ENCODE data around the gene SDS. TPM values are rescaled to one million over a fixed set of nuclear protein-coding genes. Genes with fewer than 3 reads are reported as not detected.

Gene SDS
- total RNA-seq, 1 experiment from 2014 or later, result not detected

GRCh38 chr12:113359939-113360748 lies 43.5 kb downstream of the SDS start:
- Histone ChIP-seq H3K27ac (ENCODE audit: insufficient read length, low read depth, low read length) (no peak overlapping the region), H2AK5ac (ENCODE audit: insufficient read length, low read length) (no peak overlapping the region), H3K79me1 (ENCODE audit: insufficient read depth, low read depth, low read length, poor library complexity, severe bottlenecking) (peaks cover 6% of the 10 kb centered on the region), H3K18ac (ENCODE audit: insufficient read length, low read depth, low read length) (no peak overlapping the region), H2BK120ac (ENCODE audit: low read depth, low read length, poor library complexity, severe bottlenecking) (no peak overlapping the region), H3K4me1 (ENCODE audit: insufficient read depth, low read length) (peaks cover 5% of the 10 kb centered on the region; the same call in 1 of the 2 replicates), H3K56ac (ENCODE audit: insufficient read length, low read depth, low read length) (no peak overlapping the region), H2BK12ac (ENCODE audit: insufficient read length, low read depth, low read length) (no peak overlapping the region), H2BK20ac (ENCODE audit: low read depth, low read length, poor library complexity, severe bottlenecking) (no peak overlapping the region), H3K27me3 (ENCODE audit: insufficient read depth, low read length) (no peaks in the 10 kb centered on the region), H4K20me1 (ENCODE audit: control insufficient read depth, insufficient read depth, insufficient read length) (no peaks in the 10 kb centered on the region), H2BK5ac (ENCODE audit: insufficient read length, low read length) (no peak overlapping the region), H3K23ac (ENCODE audit: insufficient read length, low read depth, low read length) (no peak overlapping the region), H3K79me2 (ENCODE audit: insufficient read depth, low read length) (no peaks in the 10 kb centered on the region), H2AFZ (ENCODE audit: low read length) (no peak overlapping the region), H3K9ac (ENCODE audit: extremely low read depth, insufficient read length, low read length) (no peak overlapping the region), H4K5ac (ENCODE audit: insufficient read length, low read depth, low read length) (no peak overlapping the region), H4K91ac (ENCODE audit: insufficient read length, low read depth, low read length) (no peak overlapping the region), H3K4me2 (ENCODE audit: insufficient read depth, insufficient read length, low read length) (peak overlapping the region; percentile 46), H4K8ac (replicated peaks; ENCODE audit: insufficient read length, low read depth, low read length) (no peak overlapping the region), H3K9me3 (ENCODE audit: control insufficient read depth, low read depth, low read length) (no peaks in the 10 kb centered on the region), H3K4ac (ENCODE audit: low read depth, low read length) (no peak overlapping the region), H3K23me2 (ENCODE audit: insufficient read length, low read depth, low read length, poor library complexity, severe bottlenecking) (peaks cover 7% of the 10 kb centered on the region), H3K14ac (ENCODE audit: insufficient read depth, low read length) (no peak overlapping the region), H3T11ph (ENCODE audit: low read length) (no peak overlapping the region), H2BK15ac (ENCODE audit: low read depth, low read length) (no peak overlapping the region)
- Mint-ChIP-seq H3K27ac (peak overlapping the region in 2 of 3 experiments; percentile 28 to 44; a peak in 2 of 7 replicates), H3K4me1 (peaks cover 10 to 18% of the 10 kb centered on the region in 2 experiments), H3K27me3 (ENCODE audit: low read depth) (no peaks in the 10 kb centered on the region), H3K9me3 (no peaks in the 10 kb centered on the region; a peak in 1 of 5 replicates), H3K36me3 (ENCODE audit: insufficient read depth in 1 of 3, low read depth in 3 of 3) (peaks cover 5 to 16% (median 13%) of the 10 kb centered on the region in 3 experiments; a peak in 5 of 7 replicates), H3K4me3 (peak overlapping the region; percentile 79 to 90; a peak in 4 of 5 replicates)
- no peak for DNase-seq
- TF ChIP-seq CTCF (conservative IDR thresholded peaks at IDR 0.05), result peak; percentile 42
- WGBS (ENCODE audit: extremely low coverage, insufficient read length, low lambda C conversion rate), result no CpG with 5 or more reads among the region's 9 CpGs
